Measurements from ENCODE around the gene ARPC2. TPM values are rescaled to one million over a fixed set of nuclear protein-coding genes. Genes with fewer than 3 reads are reported as not detected.

The ARPC2 gene
- total and polyA plus RNA-seq, 2 experiments from 2014 or later, result 312 to 436 TPM

- H3K9me3 ChIP-seq (ENCODE audit: low read depth), result no peaks in the 10 kb centered on the region
- H3K79me2 ChIP-seq, result no peaks in the 10 kb centered on the region
- WGBS (ENCODE audit: low lambda C conversion rate, missing lambda C conversion rate), result 83% methylated on average over 1 of the region's 1 CpG
- H3K4me1 ChIP-seq (ENCODE audit: insufficient read depth), result no peaks in the 10 kb centered on the region
- H3K4me3 ChIP-seq, result no peak overlapping the region
- peak overlapping the region; percentile 42 for H2AFZ ChIP-seq
- H3K27me3 ChIP-seq, result no peaks in the 10 kb centered on the region
- TF ChIP-seq CTCF (IDR thresholded peaks at IDR 0.05; ENCODE audit: poor library complexity), result no peak
- peak overlapping the region; percentile 62 for H3K27ac ChIP-seq
- no peaks in the 10 kb centered on the region for H3K9me2 ChIP-seq (replicated peaks; ENCODE audit: insufficient read depth)
- no peak for DNase-seq (ENCODE audit: low spot score)
- H3K36me3 ChIP-seq (replicated peaks; ENCODE audit: insufficient read depth, low read depth), result no peaks in the 10 kb centered on the region
- H4K20me1 ChIP-seq (ENCODE audit: insufficient read depth, poor library complexity, severe bottlenecking), result no peaks in the 10 kb centered on the region
- H3K4me2 ChIP-seq, result peak overlapping the region; percentile 63
These were observed 30.1 kb upstream of the ARPC2 start for GRCh38 chr2:218186876-218187275.

- no peaks in the 10 kb centered on the region for H3K36me3 ChIP-seq (replicated peaks; ENCODE audit: insufficient read depth, low read depth)
- WGBS (ENCODE audit: low lambda C conversion rate, missing lambda C conversion rate), result 74% methylated on average over 4 of the region's 4 CpGs
- DNase-seq (ENCODE audit: low spot score), result peak; percentile 45
These were observed 29.5 kb upstream of the ARPC2 start for GRCh38 chr2:218187296-218188015.

GRCh38 chr2:218188528-218188927, 28.5 kb upstream of the ARPC2 start:
- Histone ChIP-seq H3K36me3 (replicated peaks; ENCODE audit: insufficient read depth, low read depth) (no peaks in the 10 kb centered on the region), H3K27me3 (no peaks in the 10 kb centered on the region), H3K9me2 (replicated peaks; ENCODE audit: insufficient read depth) (no peaks in the 10 kb centered on the region), H4K20me1 (ENCODE audit: insufficient read depth, poor library complexity, severe bottlenecking) (no peaks in the 10 kb centered on the region), H3K4me2 (no peak overlapping the region), H3K4me1 (ENCODE audit: insufficient read depth) (no peaks in the 10 kb centered on the region), H3K4me3 (no peak overlapping the region), H3K79me2 (no peaks in the 10 kb centered on the region), H3K9me3 (ENCODE audit: low read depth) (no peaks in the 10 kb centered on the region), H2AFZ (no peak overlapping the region), H3K27ac (no peak overlapping the region)
- TF ChIP-seq EZH2 (IDR thresholded peaks at IDR 0.05; ENCODE audit: borderline replicate concordance) (no peak), CTCF (IDR thresholded peaks at IDR 0.05; ENCODE audit: poor library complexity) (no peak), EZH2phosphoT487 (IDR thresholded peaks at IDR 0.05; ENCODE audit: low read depth, severe bottlenecking, unreplicated experiment) (no peak)
- DNase-seq (ENCODE audit: low spot score), result no peak
- WGBS (ENCODE audit: low lambda C conversion rate, missing lambda C conversion rate), result 81% methylated on average over 2 of the region's 2 CpGs

More at GRCh38 chr2:218187296-218188015, 29.5 kb upstream of the ARPC2 start:
- Histone ChIP-seq H3K27ac (peak overlapping the region; percentile 62), H3K79me2 (no peaks in the 10 kb centered on the region), H2AFZ (no peak overlapping the region), H3K4me1 (ENCODE audit: insufficient read depth) (no peaks in the 10 kb centered on the region), H3K9me3 (ENCODE audit: low read depth) (no peaks in the 10 kb centered on the region), H3K27me3 (no peaks in the 10 kb centered on the region), H3K4me3 (no peak overlapping the region), H3K9me2 (replicated peaks; ENCODE audit: insufficient read depth) (no peaks in the 10 kb centered on the region), H4K20me1 (ENCODE audit: insufficient read depth, poor library complexity, severe bottlenecking) (no peaks in the 10 kb centered on the region), H3K4me2 (no peak overlapping the region)
- no peak for TF ChIP-seq EZH2phosphoT487 (IDR thresholded peaks at IDR 0.05; ENCODE audit: low read depth, severe bottlenecking, unreplicated experiment)

- H3K4me2 ChIP-seq, result no peak overlapping the region
- 88% methylated on average over 3 of the region's 3 CpGs for WGBS (ENCODE audit: low lambda C conversion rate, missing lambda C conversion rate)
- TF ChIP-seq CTCF (IDR thresholded peaks at IDR 0.05; ENCODE audit: poor library complexity) (no peak), EZH2phosphoT487 (IDR thresholded peaks at IDR 0.05; ENCODE audit: low read depth, severe bottlenecking, unreplicated experiment) (no peak), EZH2 (IDR thresholded peaks at IDR 0.05; ENCODE audit: borderline replicate concordance) (no peak)
- no peak for DNase-seq (ENCODE audit: low spot score)
- no peaks in the 10 kb centered on the region for H3K4me1 ChIP-seq (ENCODE audit: insufficient read depth)
- H3K4me3 ChIP-seq, result no peak overlapping the region
- H3K27ac ChIP-seq, result no peak overlapping the region
- no peak overlapping the region for H2AFZ ChIP-seq
- no peaks in the 10 kb centered on the region for H3K79me2 ChIP-seq
- H3K36me3 ChIP-seq (replicated peaks; ENCODE audit: insufficient read depth, low read depth), result no peaks in the 10 kb centered on the region
- H3K9me2 ChIP-seq (replicated peaks; ENCODE audit: insufficient read depth), result no peaks in the 10 kb centered on the region
- H3K27me3 ChIP-seq, result no peaks in the 10 kb centered on the region
- H4K20me1 ChIP-seq (ENCODE audit: insufficient read depth, poor library complexity, severe bottlenecking), result no peaks in the 10 kb centered on the region
- H3K9me3 ChIP-seq (ENCODE audit: low read depth), result no peaks in the 10 kb centered on the region
These were observed 24.0 kb upstream of the ARPC2 start for GRCh38 chr2:218192902-218193430.

Data from hepatocyte (in vitro differentiated cells).